HG02610 (cell line): ENCODE results near the gene PBX1.

Experiments used
- ATAC-seq: cut with Tn5 transposase; IDR thresholded peaks from one replicate; pipeline ENCODE4 v1.9.1; 2021; ENCODE audit warnings: mild to moderate bottlenecking, moderate library complexity; ENCODE audit not compliant: unreplicated experiment

The PBX1 gene

GRCh38 chr1:164662462-164662861 lies 103.5 kb downstream of the PBX1 start:
- ATAC-seq = no peak

- no peak for ATAC-seq
Measured at GRCh38 chr1:164662955-164663354, 104.0 kb downstream of the PBX1 start.

GRCh38 chr1:164664127-164664526 lies 105.1 kb downstream of the PBX1 start:
- ATAC-seq = no peak

- ATAC-seq = no peak
Measured at GRCh38 chr1:164667001-164667400, 108.0 kb downstream of the PBX1 start.

- no peak for ATAC-seq
Measured at GRCh38 chr1:164667600-164667999, 108.6 kb downstream of the PBX1 start.

- no peak for ATAC-seq
Measured at GRCh38 chr1:164668491-164669400, 109.8 kb downstream of the PBX1 start.

- ATAC-seq = no peak
Measured at GRCh38 chr1:164670026-164670425, 111.0 kb downstream of the PBX1 start.

- ATAC-seq = no peak
Measured at GRCh38 chr1:164670786-164671185, 111.8 kb downstream of the PBX1 start.

GRCh38 chr1:164671323-164671965 lies 112.5 kb downstream of the PBX1 start:
- no peak for ATAC-seq

GRCh38 chr1:164671966-164672571 lies 113.1 kb downstream of the PBX1 start:
- ATAC-seq = no peak

- no peak for ATAC-seq
Measured at GRCh38 chr1:164672588-164672987, 113.6 kb downstream of the PBX1 start.

- ATAC-seq = no peak
Measured at GRCh38 chr1:164673584-164674214, 114.7 kb downstream of the PBX1 start.

GRCh38 chr1:164675342-164675904 lies 116.4 kb downstream of the PBX1 start:
- no peak for ATAC-seq

- no peak for ATAC-seq
Measured at GRCh38 chr1:164678136-164678700, 119.2 kb downstream of the PBX1 start.

- no peak for ATAC-seq
Measured at GRCh38 chr1:164682570-164682969, 123.6 kb downstream of the PBX1 start.

- ATAC-seq = no peak
Measured at GRCh38 chr1:164683235-164683634, 124.3 kb downstream of the PBX1 start.

GRCh38 chr1:164685266-164686035 lies 126.5 kb downstream of the PBX1 start:
- ATAC-seq = no peak

GRCh38 chr1:164687777-164688176 lies 128.8 kb downstream of the PBX1 start:
- no peak for ATAC-seq

- ATAC-seq = no peak
Measured at GRCh38 chr1:164688791-164689190, 129.8 kb downstream of the PBX1 start.
